Stimulated activated CD4-positive, alpha-beta T cell treated with anti-CD3 and anti-CD28 coated beads, Interleukin-15, amount 100 ng/mL, for 24 hours (primary cell): Measurements from ENCODE around the gene WASF3.

Source experiments
- DNase-seq: peaks from one replicate; pipeline ENCODE4 v3.0.0-alpha.2; 2020

WASF3 gene

GRCh38 chr13:26688980-26689379 is 131.5 kb downstream of the WASF3 start:
- no peak for DNase-seq

- DNase-seq = no peak
Observed at GRCh38 chr13:26693749-26694463, 136.4 kb downstream of the WASF3 start.

- DNase-seq = no peak
Observed at GRCh38 chr13:26694609-26695359, 137.3 kb downstream of the WASF3 start.

- no peak for DNase-seq
Observed at GRCh38 chr13:26695360-26695705, 137.8 kb downstream of the WASF3 start.

- no peak for DNase-seq
Observed at GRCh38 chr13:26695891-26696311, 138.4 kb downstream of the WASF3 start.

GRCh38 chr13:26697069-26697955 is 139.8 kb downstream of the WASF3 start:
- no peak for DNase-seq

- peak; percentile 80 for DNase-seq
Observed at GRCh38 chr13:26698392-26699196, 141.1 kb downstream of the WASF3 start.

- no peak for DNase-seq
Observed at GRCh38 chr13:26699197-26699490, 141.7 kb downstream of the WASF3 start.

GRCh38 chr13:26705536-26705935 is 148.1 kb downstream of the WASF3 start:
- no peak for DNase-seq

- no peak for DNase-seq
Observed at GRCh38 chr13:26706381-26706780, 148.9 kb downstream of the WASF3 start.

GRCh38 chr13:26707122-26708006 is 149.9 kb downstream of the WASF3 start:
- peak; percentile 39 for DNase-seq

GRCh38 chr13:26708007-26708297 is 150.5 kb downstream of the WASF3 start:
- DNase-seq = no peak

GRCh38 chr13:26709461-26709860 is 152.0 kb downstream of the WASF3 start:
- no peak for DNase-seq

- no peak for DNase-seq
Observed at GRCh38 chr13:26710166-26710565, 152.7 kb downstream of the WASF3 start.

GRCh38 chr13:26711211-26711610 is 153.7 kb downstream of the WASF3 start:
- DNase-seq = no peak

- DNase-seq = no peak
Observed at GRCh38 chr13:26713341-26713740, 155.9 kb downstream of the WASF3 start.

- no peak for DNase-seq
Observed at GRCh38 chr13:26716984-26717383, 159.5 kb downstream of the WASF3 start.

- no peak for DNase-seq
Observed at GRCh38 chr13:26718146-26718545, 160.7 kb downstream of the WASF3 start.

GRCh38 chr13:26718872-26719271 is 161.4 kb downstream of the WASF3 start:
- DNase-seq = no peak

- DNase-seq = no peak
Observed at GRCh38 chr13:26719356-26719945, 162.0 kb downstream of the WASF3 start.

- peak; percentile 47 for DNase-seq
Observed at GRCh38 chr13:26721251-26722121, 164.0 kb downstream of the WASF3 start.
